GM19438 (cell line): ENCODE results near the gene LDHAL6B.
"Not testable (repeated sequence)": the region's sequence is repeated elsewhere in the genome, so short reads cannot be mapped to it uniquely, and the experiment has no call there.

Source experiments
- ATAC-seq: cut with Tn5 transposase; IDR thresholded peaks from one replicate; pipeline ENCODE4 v1.9.1; 2021; ENCODE audit warnings: low read depth; ENCODE audit not compliant: unreplicated experiment

Gene LDHAL6B

DNA sequence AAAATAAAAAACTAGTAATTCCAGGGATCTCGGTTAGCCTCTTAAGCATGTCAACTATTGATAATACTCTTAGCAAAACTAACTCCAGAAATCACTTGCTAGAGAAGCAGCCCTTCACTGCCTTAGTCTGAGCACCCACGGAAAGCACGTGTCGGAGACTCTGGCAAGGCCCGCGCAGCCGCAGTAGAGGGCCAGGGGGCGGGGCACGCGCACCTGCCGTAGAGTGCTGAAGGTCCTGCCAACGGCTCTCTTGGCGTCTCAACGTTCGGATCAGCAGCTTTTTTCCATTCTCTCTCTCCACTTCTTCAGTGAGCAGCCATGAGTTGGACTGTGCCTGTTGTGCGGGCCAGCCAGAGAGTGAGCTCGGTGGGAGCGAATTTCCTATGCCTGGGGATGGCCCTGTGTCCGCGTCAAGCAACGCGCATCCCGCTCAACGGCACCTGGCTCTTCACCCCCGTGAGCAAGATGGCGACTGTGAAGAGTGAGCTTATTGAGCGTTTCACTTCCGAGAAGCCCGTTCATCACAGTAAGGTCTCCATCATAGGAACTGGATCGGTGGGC lies at the start of gene LDHAL6B:
Gene LDHAL6B, plus strand, starts transcription at position 221 of the 561 bp plus-strand sequence. Its CDS starts 98 bp downstream, at position 319.
- ATAC-seq: no peak

DNA sequence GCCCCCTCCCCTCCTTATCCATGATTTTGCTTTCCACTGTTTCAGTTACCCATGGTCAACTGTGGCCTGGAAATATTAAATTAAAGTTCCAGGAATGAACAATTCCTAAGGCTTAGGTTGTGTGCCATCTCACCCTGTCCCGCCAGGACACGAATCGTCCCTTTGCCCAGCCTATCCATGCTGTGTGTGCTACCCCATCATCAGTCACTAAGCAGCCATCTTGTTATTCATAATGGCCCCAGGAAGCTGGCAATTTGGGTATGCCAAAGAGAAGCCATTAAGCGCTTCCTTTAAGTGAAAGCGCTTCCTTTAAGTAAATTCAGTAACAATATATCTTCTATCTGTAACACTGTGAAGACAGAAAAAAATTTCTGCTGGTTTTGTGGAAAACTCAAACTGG lies 49.2 kb upstream of the LDHAL6B start:
- no peak for ATAC-seq

DNA sequence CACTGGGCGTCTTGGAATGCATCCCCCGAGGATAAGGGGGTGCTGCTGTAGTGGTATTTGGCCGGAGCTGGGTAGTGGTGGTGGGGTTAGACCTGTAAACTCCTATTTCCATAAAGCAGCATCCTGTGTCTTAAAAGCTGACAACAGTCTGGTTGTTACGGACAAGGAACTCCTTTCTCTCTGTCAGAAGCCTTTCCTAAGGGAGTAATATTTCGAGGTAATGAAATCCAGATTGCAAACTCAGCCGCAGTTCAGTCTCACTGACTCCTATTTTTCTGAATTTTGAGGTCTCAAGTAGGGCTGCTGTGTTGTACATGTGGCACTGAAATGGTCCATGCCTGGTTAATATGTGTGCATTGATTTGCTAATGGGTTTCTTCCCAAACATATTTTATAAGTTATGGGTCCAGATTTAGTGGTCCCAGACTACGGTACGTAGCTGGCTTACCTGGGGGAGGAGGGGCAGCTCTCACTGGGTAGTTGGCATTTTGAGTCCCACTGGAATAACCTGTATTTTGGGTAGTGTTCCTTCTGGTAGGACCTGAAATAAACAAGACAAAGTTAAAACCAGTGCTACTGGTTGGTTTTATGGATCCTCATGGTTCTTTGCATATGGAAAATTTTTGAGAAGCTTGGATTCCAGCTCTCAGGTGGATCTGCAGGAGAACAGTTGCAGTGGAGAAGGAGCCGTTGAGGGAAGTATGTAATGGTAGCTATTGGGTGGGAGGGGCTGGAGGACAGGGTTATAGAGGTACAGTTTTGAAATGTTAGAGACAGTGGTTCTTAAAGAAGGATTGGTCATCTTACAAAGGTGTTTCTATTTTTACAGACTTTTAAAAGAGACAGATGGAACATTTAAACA lies 48.6 kb upstream of the LDHAL6B start:
- ATAC-seq: no peak

DNA sequence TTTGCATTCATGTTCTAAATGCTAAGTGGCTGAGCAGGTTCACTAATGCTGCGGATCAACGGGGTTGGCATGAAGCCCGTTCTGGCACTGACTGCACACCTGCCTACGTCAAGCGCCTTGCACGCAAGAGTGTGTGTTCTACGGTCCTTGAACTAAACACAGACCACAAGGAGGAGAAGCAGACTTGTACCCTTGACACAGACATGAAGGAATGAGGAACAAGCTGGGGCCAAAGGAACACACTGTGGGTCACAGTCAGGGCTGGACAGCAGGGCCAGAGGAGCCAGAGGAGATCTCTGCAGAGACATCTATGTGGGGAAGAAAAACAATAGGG lies 48.0 kb upstream of the LDHAL6B start:
- no peak for ATAC-seq

DNA sequence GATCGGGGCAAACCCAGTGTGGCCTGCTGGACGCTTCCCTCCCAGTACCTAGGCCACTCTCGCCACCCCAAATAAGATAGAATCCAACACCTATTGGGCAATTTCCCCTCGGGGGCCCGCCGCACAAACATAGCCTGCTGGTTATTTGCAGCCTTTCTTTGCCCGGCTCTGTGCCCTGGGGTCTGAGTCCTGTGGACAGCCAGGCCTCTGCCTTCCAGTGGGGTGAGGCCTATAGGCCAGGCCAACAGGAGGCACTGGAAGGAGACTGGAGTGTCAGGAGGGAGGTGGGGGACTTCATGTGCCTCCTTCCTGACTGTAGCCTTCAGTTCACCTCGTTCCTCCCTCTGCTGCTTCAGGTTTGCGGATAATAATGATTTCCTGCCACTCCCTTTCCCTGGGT lies 47.4 kb upstream of the LDHAL6B start:
- ATAC-seq: no peak

DNA sequence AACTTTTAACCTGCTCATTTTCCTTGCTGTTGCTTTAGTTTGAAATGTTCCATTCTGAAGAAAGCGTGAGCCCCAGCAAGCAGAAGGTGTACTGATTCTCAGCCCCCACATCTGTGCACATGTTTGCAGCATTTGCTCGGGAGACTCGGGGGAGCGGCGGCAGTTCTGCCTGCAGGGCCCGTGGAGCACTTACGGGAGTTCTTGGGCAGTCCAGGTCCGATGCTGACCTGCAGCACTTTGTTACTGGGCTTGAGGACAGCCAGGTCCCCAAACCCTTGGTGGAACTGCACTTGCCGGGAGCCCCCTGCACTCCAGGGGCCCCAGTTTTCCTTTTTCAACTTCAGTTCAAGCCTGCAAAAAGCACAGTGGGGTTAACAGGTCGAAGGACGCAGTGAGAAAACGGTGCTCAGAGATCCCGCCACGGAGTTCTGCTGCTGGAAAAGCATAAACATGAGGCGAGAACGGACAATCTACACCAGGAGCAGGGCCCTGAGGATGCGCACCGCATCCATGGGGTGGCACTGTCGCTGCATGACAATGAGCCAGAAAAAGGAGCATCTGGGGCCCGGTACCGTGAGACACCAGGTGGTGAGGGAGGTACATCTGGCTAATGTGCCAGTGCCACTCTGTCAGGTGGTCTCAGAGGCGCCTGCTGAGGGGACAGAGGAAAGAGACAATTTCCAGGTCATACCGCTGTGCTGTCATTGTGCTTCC lies 45.6 kb upstream of the LDHAL6B start:
- no peak for ATAC-seq

DNA sequence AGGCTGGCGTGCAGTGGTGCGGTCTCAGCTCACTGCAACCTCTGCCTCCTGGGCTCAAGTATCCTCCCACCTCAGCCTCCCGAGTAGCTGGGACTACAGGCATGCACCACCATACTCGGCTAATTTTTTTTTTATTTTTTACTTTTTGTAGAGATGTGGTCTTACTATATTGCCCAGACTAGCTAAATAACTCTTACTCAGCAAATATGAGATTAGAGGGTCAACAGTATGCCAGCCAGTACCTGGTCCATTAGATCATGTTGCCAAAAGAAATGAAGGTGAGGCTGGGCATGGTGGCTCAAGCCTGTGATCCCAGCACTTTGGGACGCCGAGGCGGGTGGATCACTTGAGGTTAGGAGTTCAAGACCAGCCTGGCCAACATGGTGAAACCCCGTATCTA lies 44.6 kb upstream of the LDHAL6B start:
- not testable (repeated sequence) for ATAC-seq

DNA sequence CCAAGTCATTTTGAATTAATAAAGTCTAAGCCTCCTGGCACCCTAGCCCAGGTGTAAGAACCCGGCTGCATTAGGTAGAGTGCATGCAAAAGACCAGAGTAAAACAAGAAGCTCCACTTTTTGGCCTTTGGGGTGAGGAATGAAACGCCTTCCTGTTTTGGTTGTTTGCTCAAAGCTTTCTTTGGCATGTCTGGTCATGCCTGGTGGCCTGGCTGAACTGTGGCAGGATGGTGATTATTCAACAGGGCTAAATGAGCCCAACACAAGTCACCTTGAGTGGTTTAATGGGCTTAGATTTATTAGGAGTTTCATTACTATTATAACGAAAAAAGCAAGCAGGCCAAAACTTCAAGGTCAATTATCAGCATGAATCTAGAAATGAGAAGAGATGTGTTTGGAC lies 40.9 kb upstream of the LDHAL6B start:
- ATAC-seq: no peak

DNA sequence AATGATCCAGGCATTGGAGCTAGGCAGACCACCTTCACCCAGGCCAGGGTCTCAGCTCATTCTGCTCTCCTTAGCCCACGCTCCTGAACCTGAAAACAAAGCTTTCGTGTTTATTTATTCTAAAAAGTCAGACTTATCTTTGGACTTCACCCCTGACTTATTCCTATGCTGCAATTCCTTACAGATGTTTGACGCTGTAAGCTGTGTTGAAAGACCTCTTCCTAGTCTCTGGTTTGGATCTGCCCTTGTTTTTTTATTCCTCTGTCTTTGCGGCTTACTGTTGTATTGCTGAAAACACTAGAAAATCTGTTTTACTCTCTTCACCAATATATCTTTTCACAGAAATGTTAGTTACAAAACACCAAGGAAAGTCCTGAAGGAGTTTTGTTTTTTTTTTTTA lies 40.5 kb upstream of the LDHAL6B start:
- no peak for ATAC-seq

DNA sequence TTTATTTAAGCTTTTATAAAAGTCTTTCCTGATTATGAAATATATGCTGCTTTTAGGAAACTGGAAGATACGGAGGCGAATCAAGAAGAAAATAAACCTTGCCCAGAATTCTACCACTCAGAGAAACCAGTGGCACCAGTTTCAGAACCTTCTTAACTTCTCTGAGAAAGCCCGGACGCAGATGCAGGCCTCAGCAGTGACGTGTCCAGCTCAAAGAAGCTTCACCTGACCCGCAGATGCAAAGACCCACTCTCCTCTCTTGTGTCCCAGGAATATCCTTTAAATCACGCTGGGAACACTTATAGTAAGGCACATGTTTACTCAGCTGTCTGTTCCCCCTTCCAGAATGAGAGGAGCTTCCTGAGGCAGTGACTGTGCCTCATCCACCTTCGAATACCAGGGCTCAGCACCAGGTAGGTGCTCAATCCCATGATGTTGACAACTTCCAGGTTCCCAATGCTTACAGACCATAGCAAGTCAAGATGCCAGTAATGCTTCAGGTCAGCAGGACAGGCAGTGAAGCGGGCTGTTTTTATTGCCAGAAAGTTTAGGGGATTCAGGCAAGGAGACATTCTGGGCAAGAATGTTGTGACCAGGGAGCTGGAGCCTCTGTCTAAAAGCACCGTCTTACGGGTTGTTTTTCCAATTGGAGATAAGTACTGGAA lies 39.9 kb upstream of the LDHAL6B start:
- ATAC-seq: no peak

DNA sequence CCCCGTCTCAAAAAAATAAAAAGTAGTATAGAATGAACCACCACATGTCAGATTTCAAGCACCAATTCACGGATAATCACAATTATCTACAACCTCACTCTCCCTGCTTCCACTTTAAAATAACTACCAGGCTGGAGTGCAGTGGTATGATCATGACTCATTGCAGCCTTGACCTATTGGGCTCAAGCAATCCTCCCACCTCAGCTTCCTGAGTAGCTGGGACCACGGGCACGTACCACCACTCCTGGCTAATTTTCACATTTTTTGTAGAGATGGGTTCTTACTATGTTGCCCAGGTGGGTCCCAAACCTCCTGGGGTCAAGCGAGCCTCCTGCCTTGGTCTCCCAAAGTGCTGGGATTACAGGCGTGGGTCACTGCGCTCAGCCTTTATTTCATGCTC lies 38.1 kb upstream of the LDHAL6B start:
- ATAC-seq: no peak

DNA sequence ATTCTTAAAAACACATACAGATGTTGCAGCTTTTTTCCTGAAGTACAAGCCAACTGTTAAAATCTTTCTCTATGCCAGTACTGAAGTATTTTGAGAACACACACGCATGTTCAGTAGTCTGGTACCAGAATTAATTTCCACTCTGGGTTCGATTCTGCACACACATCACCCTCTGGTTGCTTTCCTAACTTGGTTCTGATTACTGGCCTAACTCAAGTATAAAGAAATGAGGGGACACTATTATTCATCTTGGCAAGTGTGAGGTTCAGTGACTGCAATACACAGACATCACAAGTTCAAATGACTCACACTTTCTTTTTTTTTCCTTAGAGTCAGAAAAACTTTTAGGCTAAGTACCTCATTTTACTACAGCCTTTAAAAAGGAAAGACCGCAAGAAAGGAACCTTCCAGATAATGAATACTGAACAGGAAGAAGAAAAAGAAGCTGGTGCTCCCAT lies 37.4 kb upstream of the LDHAL6B start:
- ATAC-seq: no peak

DNA sequence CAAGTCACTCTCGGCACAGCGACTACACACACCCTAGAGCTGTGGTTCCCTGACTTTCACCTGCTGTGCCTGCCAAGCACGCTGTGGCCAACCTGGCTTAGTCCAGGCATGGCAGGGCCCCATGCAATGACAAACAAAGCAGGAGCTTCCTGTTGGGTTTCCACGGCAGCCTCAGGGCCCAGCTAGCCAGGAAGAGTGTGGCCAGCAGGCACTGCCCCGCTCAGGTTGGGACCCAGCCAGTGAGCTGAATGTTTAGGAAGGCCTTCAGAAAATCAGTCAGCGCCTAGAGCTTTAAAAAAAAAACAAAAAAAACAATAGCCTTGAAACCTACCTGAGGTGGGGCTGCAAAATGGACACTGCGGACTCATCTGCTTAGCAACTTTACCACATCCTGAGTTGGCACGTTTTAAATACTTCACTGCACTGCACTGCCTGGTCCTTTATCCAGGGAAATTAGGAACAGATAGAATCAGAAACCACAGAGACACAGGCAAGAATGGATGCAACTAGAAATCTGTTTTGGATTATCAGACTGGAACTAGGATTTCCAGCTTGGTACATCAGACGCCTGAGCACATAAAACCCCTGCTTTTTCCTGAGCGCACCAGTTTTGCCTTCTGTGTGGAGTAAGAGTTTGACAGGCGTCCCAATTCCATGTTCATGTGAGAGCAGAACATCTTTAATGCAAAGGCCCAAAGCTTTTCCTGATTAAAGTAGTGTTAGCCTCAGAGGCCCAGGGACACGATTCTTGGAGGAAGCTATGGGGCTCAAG lies 36.2 kb upstream of the LDHAL6B start:
- ATAC-seq: no peak

DNA sequence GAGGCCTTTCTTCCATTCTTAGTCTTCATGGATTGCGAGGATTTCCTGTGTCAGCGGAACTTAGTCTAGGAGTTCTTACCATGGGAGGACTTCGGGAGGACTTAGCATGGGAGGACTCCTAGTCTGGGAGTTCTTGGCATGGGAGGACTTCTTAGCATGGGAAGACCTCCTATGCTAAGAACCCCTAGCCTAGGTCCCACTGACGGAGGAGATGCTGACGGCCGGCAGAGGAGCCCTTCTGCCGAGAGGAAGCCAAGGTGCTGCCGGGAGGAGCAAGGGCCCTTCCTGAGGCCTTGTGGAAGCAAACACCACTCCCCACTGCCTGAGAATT lies 35.6 kb upstream of the LDHAL6B start:
- ATAC-seq: no peak

DNA sequence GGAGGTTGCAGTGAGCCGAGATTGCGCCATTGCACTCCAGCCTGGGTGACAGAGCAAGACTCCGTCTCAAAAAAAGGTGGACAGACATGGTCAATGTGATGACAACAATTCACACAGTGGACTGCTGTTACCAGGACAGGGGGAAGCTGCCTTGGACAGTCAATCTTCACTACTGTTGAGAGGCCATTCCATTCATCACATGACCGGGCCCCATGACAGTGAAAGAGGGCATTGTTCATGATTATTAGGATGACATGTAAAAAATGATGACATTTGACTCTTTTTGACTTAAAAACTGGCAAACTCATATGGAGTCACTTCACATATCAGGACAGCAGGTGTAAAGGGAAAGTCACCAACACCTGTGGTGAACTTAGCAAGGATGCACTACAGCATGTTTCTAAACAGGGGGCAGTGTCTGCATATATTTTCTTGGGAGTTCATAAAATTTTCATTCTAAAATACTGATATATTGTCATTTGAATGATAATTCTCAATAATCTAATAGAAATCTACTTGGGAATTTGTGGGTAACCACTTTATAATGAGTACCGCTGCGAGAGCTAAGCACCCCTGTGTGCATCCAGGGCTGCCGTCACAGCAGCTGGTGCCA lies 34.2 kb upstream of the LDHAL6B start:
- ATAC-seq: no peak

DNA sequence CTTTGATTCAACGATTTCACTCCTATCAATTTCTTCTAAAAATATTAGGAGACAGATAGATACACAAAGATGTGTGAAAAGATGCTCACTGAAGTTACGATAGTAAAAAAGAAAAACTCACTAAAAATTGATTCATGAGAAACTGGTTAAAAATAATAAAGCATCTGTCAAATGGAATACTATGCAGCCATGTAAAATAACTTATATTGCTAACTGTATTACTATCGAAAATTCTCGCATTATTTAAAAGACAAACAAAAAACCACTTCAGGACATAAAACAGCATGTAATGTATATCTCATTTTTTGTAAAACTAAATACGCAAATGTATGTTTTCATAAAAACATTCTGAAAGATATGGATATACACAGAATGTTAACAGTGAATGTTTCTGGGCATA lies 33.4 kb upstream of the LDHAL6B start:
- ATAC-seq: no peak

DNA sequence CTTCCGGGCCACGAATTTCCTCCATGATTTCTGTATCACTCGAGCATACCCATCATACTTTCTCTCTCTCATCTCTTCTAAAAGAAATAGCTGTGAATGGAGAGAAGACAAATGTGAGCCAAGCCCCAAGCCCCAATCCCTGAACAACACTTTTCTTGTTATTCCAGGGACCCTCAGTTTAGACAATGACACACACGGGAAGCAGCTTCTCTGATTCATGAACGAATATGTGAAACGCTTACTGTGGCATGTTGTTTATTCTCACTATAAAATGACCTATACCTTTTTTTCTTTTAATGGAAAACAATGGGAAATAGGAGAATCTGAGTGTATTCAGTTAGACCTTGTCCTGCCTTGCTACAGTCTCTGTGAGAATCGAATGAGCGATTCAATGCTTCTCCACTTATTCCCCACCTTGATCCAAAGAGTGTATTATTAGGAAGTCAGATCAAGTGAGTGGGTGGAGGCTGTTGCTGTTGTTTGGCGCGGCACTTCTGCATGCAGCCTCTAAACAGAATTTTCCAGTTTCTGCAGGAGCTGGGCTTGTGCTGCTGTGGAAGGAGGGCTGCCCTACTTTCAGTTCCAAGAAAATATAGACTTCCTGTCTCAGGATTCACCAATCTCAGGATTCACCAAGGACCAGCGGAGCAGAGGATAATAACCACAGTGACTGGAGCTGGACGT lies 32.4 kb upstream of the LDHAL6B start:
- no peak for ATAC-seq

DNA sequence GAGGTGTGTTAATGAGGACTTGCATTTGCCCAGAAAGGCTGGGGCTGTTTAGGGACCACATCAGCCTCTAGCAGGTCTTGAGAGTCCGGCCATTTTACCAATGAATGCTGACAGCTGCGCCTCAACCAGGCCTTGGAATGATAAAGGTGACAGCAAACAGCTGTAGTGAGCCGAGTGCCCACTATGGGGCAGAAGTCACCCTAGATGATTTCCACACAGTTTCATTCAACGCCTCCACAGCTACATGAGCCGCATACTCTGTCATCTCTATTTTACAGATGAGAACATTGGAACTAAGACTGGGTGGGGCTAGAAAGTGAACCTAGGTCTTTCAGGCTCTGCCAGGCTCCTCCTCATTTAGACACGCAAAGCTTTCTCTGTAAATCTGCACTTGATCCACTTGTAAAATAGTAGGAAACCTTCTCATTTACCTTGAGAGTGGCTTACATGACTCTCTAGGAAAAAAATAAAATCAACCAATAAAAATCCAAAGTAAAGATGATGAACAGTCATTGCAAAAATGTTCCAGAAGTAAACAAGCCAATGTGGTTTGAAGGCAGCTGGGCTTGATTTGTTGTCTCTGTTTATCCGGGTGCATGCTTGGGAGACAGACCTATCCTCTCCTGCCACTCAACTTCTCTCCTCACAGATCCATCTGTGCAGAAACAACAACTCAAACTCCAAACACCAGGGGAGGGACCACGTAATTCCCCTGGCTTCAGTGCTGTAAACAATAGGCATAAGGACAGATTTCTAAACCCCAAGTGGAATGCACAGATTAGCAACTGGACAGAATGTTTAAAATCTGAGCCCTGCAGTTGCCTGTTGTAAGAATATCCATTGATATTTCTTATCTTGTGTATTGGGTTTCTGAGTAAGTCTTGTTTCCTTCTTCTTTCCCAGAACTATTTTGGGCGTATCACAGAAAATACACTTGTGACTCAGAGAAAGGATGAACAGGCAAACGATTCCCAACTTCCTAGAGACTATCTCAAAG lies 31.5 kb upstream of the LDHAL6B start:
- peak; percentile 66 for ATAC-seq
